OCI-LY7 (cell line): ENCODE results near the gene ZDHHC8.

Source experiments
- EZH2phosphoT487 ChIP-seq: fragments of 200-600 bp; sonication (generic); IDR thresholded peaks from 2 replicates; pipeline ENCODE4 v1.6.1; 2018; ENCODE audit warnings: low read depth, borderline replicate concordance, mild to moderate bottlenecking, mixed run types, antibody characterized with exemption, low read length, moderate library complexity, mixed read lengths
- TF ChIP-seq, protein P1 (sequence below): fragments of 200-600 bp; sonication (generic); conservative IDR thresholded peaks from 2 replicates; pipeline ENCODE4 v1.5.1; 2014; ENCODE audit warnings: mild to moderate bottlenecking, antibody characterized with exemption, low read length, moderate library complexity, mixed read lengths

DNA sequence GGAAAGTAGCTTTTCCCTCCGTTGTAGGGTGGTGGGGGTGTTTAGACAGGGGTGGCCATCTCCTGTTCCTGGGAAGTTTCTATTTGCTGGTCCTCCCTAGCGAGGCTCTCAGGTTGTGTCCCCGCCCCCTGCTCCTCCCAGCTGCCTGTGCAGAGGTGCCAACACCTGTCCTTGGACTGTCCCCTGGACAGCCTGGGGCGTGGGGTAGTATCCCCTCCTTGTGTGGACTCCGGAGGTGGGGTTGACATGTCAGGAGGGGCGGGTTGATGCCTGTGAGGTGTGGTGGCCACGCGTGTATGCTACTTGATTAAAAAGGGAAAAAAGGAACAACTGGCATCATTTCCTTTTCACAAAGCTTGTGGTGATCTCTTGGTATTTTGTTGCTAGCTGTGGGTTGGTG is 30.0 kb upstream of the ZDHHC8 start:
- TF ChIP-seq, protein P1, sequence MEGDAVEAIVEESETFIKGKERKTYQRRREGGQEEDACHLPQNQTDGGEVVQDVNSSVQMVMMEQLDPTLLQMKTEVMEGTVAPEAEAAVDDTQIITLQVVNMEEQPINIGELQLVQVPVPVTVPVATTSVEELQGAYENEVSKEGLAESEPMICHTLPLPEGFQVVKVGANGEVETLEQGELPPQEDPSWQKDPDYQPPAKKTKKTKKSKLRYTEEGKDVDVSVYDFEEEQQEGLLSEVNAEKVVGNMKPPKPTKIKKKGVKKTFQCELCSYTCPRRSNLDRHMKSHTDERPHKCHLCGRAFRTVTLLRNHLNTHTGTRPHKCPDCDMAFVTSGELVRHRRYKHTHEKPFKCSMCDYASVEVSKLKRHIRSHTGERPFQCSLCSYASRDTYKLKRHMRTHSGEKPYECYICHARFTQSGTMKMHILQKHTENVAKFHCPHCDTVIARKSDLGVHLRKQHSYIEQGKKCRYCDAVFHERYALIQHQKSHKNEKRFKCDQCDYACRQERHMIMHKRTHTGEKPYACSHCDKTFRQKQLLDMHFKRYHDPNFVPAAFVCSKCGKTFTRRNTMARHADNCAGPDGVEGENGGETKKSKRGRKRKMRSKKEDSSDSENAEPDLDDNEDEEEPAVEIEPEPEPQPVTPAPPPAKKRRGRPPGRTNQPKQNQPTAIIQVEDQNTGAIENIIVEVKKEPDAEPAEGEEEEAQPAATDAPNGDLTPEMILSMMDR = no peak
- no peak for TF ChIP-seq EZH2phosphoT487
